Skeletal muscle tissue (tissue), 4 donors: ENCODE data around the gene ZFHX3. TPM values are rescaled to one million over a fixed set of nuclear protein-coding genes. Genes with fewer than 3 reads are reported as not detected.

Experiments
- H3K27ac ChIP-seq: one replicate; pipeline ENCODE4 v1.7.0; 2013; ENCODE audit warnings: mild to moderate bottlenecking, low read depth, low read length, inconsistent platforms
- H3K27me3 ChIP-seq, 3 donors: one replicate each; pipeline ENCODE4 v1.7.0; 2013; ENCODE audit warnings: low read length in 3 of 3; ENCODE audit not compliant: control insufficient read depth in 3 of 3, insufficient read depth in 3 of 3
- H3K36me3 ChIP-seq, 3 donors: one replicate each; pipeline ENCODE4 v1.7.0; 2013; ENCODE audit warnings: low read length in 3 of 3; ENCODE audit not compliant: control insufficient read depth in 3 of 3, insufficient read depth in 3 of 3
- H3K4me1 ChIP-seq, 3 donors: one replicate each; pipeline ENCODE4 v1.7.0; 2013; ENCODE audit warnings: low read length in 3 of 3, mild to moderate bottlenecking in 3 of 3; ENCODE audit not compliant: control insufficient read depth in 3 of 3, insufficient read depth in 3 of 3
- H3K4me3 ChIP-seq, 3 donors: one replicate each; pipeline ENCODE4 v1.7.0; 2013; ENCODE audit warnings: low read length in 3 of 3
- H3K9ac ChIP-seq, 3 donors: one replicate each; pipeline ENCODE4 v1.7.0; 2013; ENCODE audit warnings: low read length in 3 of 3, mild to moderate bottlenecking in 3 of 3, moderate library complexity in 2 of 3, low read depth in 1 of 3
- H3K9me3 ChIP-seq, 3 donors: one replicate each; pipeline ENCODE4 v1.7.0; 2013; ENCODE audit warnings: low read length in 3 of 3; ENCODE audit not compliant: control insufficient read depth in 3 of 3
- total RNA-seq: library from RNA; depleted of rRNA; stranded (reverse); fragments of >200 nt; gene quantifications from one replicate; pipeline ENCODE4 v1.2.3, GENCODE V29; 2014
- donor health status: Osteomylitis.

The ZFHX3 gene
- total RNA-seq, 1 donor from 2014 or later: 8.9 TPM

DNA sequence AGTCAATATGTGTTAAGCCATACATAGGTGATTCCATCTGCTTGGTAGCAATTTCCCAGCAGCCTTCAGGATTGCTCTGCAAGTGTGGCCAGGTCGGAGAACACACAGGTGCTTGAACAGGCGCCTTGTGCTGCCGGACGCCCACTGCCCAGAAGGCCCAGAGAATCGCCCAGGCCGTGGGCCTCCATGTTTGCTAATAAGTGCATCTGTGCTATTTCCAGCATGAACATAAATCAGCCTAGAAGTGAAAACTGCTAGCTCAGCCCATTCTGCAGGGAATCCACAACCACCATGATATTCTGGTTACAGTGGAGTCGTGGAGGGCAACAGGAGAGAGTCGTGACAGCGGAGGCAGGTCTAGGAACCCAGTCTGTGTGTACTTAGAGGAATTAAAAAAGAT is 78.1 kb downstream of the ZFHX3 start:
- Histone ChIP-seq H3K9ac (no peak overlapping the region), H3K36me3 (no peaks in the 10 kb centered on the region), H3K9me3 (no peaks in the 10 kb centered on the region), H3K4me1 (peaks cover 19 to 29% (median 20%) of the 10 kb centered on the region in 3 donors), H3K4me3 (peak overlapping the region in 1 of 3 donors; percentile 34), H3K27me3 (no peaks in the 10 kb centered on the region), H3K27ac (peak overlapping the region; percentile 59)

DNA sequence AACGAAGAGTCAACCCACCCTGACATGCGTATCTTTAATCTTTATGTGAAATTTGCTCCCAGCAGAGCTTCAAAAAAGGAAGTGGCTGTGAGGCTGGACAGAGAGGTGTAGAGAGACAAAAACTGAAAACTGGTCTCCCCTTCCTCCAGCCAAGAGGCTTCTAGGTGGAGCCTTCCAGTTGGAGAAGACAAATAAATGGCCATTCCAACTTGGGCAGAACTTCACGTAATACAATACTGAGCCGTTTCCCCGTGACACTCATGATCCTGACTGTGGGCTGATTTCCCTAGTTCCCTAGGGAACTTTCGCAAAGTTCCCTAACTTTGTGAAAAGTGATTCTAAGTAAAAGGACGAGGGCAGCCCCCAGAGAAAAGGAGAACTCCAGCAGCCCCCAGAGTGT is 78.8 kb downstream of the ZFHX3 start:
- Histone ChIP-seq H3K9ac (peak overlapping the region in 1 of 3 donors; percentile 30), H3K27ac (peak overlapping the region; percentile 59)

DNA sequence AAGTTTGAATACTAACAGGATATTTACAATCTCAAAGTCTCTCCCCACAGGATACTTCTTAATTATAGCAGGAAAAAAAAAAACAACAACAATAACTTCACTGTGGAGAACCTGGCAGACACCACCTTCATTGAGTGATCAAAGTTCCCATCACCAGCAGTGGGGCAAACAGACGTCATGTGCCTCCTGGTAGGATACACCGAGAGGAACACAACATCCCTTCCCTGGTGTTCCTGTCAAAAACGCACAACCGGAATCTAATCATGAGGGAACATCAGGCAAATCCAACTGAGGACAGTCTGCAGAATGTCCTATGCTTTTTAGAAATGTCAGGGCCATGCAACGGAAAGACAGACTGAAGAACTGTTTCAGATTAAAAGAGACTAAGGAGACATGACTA is 80.0 kb downstream of the ZFHX3 start:
- peaks cover 27 to 39% (median 30%) of the 10 kb centered on the region in 3 donors for H3K4me1 ChIP-seq
- no peak overlapping the region for H3K27ac ChIP-seq
- no peaks in the 10 kb centered on the region for H3K9me3 ChIP-seq
- no peaks in the 10 kb centered on the region for H3K36me3 ChIP-seq
- H3K27me3 ChIP-seq: no peaks in the 10 kb centered on the region
- H3K4me3 ChIP-seq: no peak overlapping the region
- H3K9ac ChIP-seq: no peak overlapping the region

More for the DNA sequence above, 78.8 kb downstream of the ZFHX3 start:
- Histone ChIP-seq H3K36me3 (no peaks in the 10 kb centered on the region), H3K27me3 (no peaks in the 10 kb centered on the region), H3K4me3 (peak overlapping the region in 1 of 3 donors; percentile 23), H3K9me3 (no peaks in the 10 kb centered on the region), H3K4me1 (peaks cover 19 to 30% (median 20%) of the 10 kb centered on the region in 3 donors)

DNA sequence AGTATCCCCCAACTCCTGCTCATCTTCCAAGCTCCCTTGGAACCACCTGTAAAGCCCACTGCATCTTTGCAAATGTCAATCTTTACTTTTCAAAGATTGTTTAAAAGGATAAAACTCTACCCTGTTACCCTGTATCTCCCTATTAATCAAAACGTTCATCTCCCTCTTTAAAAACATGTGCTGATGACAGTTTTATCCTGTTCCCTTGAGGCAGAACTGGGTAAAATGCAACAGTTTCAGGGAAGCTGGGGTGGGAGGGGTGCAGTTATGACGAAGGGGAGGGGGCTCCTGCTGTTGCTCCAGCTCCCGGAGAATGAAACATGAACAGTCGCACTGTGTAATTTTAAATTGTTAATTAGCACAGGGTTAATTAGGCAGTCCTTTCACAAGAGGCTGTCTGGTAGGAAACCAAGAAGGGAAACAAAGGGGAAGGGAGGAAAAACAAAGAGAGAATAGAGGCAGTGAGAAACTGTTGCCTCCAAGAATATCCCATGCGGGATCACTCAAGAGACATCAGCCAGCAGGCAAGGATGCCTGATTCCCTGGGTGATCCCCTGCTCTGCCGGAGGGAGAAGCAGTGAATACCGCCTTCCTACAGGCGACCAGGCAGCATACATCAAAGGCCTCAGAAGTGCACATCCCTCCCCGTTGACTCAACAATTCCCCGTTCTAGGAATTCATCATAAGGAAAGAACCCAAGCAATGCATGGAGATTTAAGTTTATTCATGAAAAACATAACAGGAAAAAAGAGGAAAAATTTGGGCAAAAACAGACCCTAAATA is 84.2 kb downstream of the ZFHX3 start:
- no peak overlapping the region for H3K27ac ChIP-seq
- H3K9ac ChIP-seq: no peak overlapping the region
- peaks cover 7 to 12% (median 8%) of the 10 kb centered on the region in 3 donors for H3K36me3 ChIP-seq
- H3K4me3 ChIP-seq: no peak overlapping the region
- no peaks in the 10 kb centered on the region for H3K9me3 ChIP-seq
- H3K27me3 ChIP-seq: no peaks in the 10 kb centered on the region
- H3K4me1 ChIP-seq: peaks cover 27 to 45% (median 34%) of the 10 kb centered on the region in 3 donors

DNA sequence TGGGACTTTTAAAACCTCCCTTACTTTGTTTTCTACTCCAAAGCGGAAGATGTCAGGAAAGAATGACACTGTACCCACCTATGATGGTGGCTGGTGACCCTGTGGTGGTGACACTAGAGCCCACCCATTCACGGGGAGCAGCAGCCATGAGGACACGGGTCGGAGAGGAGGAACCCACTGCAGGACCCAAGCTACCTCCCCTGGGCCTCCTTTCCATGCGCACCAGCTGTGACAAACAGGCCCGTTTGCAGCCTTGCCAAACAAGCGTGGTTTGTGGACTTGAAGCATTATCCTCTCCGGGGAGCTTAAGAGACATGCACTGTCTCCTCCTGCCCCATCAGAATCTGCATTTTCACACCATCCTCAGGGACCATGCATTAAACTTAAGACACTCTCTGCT is 85.6 kb downstream of the ZFHX3 start:
- Histone ChIP-seq H3K36me3 (peaks cover 13 to 17% (median 17%) of the 10 kb centered on the region in 3 donors), H3K4me3 (no peak overlapping the region), H3K9me3 (no peaks in the 10 kb centered on the region), H3K27me3 (no peaks in the 10 kb centered on the region), H3K9ac (no peak overlapping the region), H3K4me1 (peaks cover 27 to 45% (median 34%) of the 10 kb centered on the region in 3 donors), H3K27ac (no peak overlapping the region)

DNA sequence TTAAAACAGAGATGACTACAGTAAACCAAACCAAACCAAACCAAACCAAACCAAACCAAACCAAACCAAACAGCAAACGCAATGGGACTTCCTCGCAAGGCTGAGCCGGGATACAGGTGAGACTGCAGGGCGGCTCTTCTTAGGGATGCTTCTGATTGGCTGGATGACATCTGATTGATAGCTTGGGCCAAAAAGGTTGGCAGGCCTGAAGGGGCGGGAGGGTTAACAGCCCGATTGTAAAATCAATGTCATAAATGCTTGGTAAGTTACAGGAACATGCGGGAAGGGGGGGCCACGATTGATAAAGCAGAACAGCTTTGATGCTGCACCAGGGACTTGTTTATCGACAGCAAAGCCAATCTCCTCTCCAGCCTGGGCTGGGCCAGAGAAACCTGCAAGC is 86.1 kb downstream of the ZFHX3 start:
- no peaks in the 10 kb centered on the region for H3K27me3 ChIP-seq
- peaks cover 27 to 45% (median 34%) of the 10 kb centered on the region in 3 donors for H3K4me1 ChIP-seq
- H3K4me3 ChIP-seq: no peak overlapping the region
- peaks cover 16 to 19% (median 18%) of the 10 kb centered on the region in 3 donors for H3K36me3 ChIP-seq
- no peaks in the 10 kb centered on the region for H3K9me3 ChIP-seq
- H3K9ac ChIP-seq: no peak overlapping the region
- H3K27ac ChIP-seq: no peak overlapping the region

DNA sequence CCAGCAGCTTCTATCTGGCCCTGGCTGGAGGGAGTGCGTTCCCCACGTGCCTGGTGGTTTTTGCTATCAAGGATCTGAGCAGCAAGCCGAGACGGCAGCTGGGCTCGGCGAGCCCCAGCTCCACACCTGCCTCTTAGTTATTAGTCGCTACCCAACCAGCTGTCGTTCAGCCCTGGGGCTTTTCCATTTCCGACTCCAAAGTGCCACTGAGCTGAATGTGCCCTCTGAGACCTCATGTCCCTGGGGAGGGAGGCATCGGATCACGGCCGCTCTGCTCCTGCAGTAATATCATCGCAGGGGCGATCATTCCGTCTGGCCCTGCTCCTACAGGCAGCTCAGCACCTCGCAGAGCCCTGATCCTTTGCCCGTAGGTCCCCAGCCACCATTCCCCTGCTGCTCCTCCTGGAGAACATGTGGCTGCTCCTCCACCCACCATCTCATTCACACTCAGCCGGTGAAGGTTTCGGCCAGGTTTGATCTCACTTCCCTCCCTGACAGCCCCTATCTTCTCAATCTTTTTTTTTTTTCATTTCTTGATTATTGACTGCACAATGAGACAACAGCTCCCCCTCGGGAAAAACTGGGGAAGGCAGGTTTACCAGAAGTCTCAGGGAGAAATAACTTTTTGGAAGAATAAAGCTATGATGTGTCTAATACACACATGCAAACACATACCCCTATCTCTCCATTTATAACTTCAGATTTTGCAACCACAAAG is 86.7 kb downstream of the ZFHX3 start:
- peak overlapping the region in 2 of 3 donors; percentile 46 to 60 for H3K4me3 ChIP-seq
- H3K36me3 ChIP-seq: peaks cover 16 to 19% (median 18%) of the 10 kb centered on the region in 3 donors
- H3K9me3 ChIP-seq: no peaks in the 10 kb centered on the region
- H3K9ac ChIP-seq: peak overlapping the region in 1 of 3 donors; percentile 47
- peak overlapping the region; percentile 48 for H3K27ac ChIP-seq
- no peaks in the 10 kb centered on the region for H3K27me3 ChIP-seq
- peaks cover 29 to 46% (median 32%) of the 10 kb centered on the region in 3 donors for H3K4me1 ChIP-seq

DNA sequence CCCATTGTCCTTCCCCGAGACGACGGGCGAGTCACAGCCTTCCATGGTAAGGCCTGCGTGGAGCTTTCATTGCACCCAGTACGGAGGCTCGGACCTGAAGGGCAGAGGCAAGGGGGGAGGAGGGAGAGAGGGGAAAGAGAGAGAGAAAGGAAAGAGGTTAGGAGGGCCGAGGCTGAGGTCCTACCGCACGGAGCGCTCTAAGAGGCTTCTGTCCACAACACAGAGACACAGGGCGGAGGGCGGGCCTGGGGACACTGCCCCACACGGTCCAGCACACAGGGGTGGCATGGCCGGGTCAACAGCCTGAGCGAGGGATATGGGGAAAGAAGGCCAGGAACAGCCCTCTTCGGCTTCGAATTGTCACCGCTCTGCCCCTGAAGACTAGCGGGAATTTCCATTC is 87.8 kb downstream of the ZFHX3 start:
- no peaks in the 10 kb centered on the region for H3K27me3 ChIP-seq
- H3K4me3 ChIP-seq: no peak overlapping the region
- peaks cover 16 to 19% (median 18%) of the 10 kb centered on the region in 3 donors for H3K36me3 ChIP-seq
- peaks cover 35 to 49% (median 38%) of the 10 kb centered on the region in 3 donors for H3K4me1 ChIP-seq
- H3K27ac ChIP-seq: no peak overlapping the region
- no peak overlapping the region for H3K9ac ChIP-seq
- H3K9me3 ChIP-seq: no peaks in the 10 kb centered on the region

DNA sequence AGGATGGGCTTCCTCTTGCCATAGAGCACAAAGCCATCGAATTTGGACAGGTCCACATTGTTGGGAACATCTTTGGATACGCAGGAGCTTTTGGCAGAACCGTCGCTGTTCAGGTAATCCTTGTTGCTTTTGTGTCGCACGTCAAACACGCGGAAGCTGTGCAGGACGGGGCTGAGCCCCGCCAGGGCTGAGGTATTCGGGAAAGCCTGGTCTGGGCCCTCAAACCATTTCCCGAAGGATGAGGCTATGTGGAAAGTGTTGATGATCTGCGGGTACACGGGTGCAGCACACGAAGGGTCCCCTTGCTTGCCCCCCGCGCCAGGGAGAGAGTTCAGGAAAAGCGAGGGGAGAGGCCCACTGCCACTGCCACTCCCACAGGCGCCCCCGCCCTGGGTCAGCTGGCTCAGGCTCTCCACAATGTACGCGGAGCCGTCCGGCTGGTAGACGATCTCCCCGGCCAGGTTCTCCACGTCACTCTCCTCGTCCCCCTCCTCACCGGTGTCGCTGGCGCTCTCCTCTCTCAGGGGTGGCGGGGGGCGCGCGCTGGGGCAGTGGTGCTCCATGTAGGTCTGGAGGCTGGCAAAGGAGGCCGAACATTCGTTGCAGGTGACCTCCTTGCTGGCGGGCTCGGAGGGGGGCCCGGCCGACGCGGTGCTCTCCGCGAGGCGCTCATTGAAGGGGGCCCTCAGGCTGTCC is 88.5 kb downstream of the ZFHX3 start:
- Histone ChIP-seq H3K4me1 (peaks cover 35 to 55% (median 38%) of the 10 kb centered on the region in 3 donors), H3K9me3 (no peaks in the 10 kb centered on the region), H3K4me3 (no peak overlapping the region), H3K27ac (no peak overlapping the region), H3K27me3 (no peaks in the 10 kb centered on the region), H3K9ac (no peak overlapping the region), H3K36me3 (peaks cover 16 to 19% (median 18%) of the 10 kb centered on the region in 3 donors)
